OCI-LY7 (cell line): Measurements from ENCODE around the gene ZDHHC1. TPM values are rescaled to one million over a fixed set of nuclear protein-coding genes. Genes with fewer than 3 reads are reported as not detected.
A peak's percentile ranks its signal among the peaks of the same experiment; 100 is the strongest.

ENCODE experiments used
- BruUV-seq: library from RNA; stranded (reverse); fragments of 400-500 nt; replicated peaks from 2 replicates; lab custom pipeline; 2021; lab: Mats Ljungman, UMichigan
- CTCF ChIA-PET: fragments of 300-600 bp; sonication (Branson Sonifier 250); formaldehyde crosslinking; loops from one replicate; lab custom pipeline; 2022; ENCODE audit warnings: antibody characterized with exemption; ENCODE audit not compliant: unreplicated experiment; lab: Charles Lee
- POLR2A ChIA-PET: fragments of 300-600 bp; sonication (Branson Sonifier 250); formaldehyde crosslinking; loops from one replicate; lab custom pipeline; 2022; ENCODE audit warnings: antibody characterized with exemption; lab: Charles Lee
- DNase-seq: peaks from one replicate; pipeline ENCODE4 v3.0.0-alpha.2; 2015; ENCODE audit warnings: low spot score
- H2AFZ ChIP-seq: fragments of 200-600 bp; sonication (generic), shearing (Covaris generic); 2 replicates; pipeline ENCODE4 v1.6.1; 2014; ENCODE audit warnings: mild to moderate bottlenecking, antibody characterized with exemption, low read length, moderate library complexity
- H3K27ac ChIP-seq: fragments of 200-600 bp; sonication (generic); 2 replicates; pipeline ENCODE4 v1.5.1; 2014; ENCODE audit warnings: mixed run types, low read depth, mild to moderate bottlenecking, moderate library complexity, low read length, inconsistent platforms; ENCODE audit not compliant: poor library complexity, severe bottlenecking
- H3K36me3 ChIP-seq: fragments of 200-600 bp; sonication (generic); 2 replicates; pipeline ENCODE4 v1.6.1; 2014; ENCODE audit warnings: mild to moderate bottlenecking, antibody characterized with exemption, low read length, moderate library complexity, mixed read lengths; ENCODE audit not compliant: insufficient read depth
- H3K4me1 ChIP-seq: fragments of 200-600 bp; sonication (generic); 2 replicates; pipeline ENCODE4 v1.5.1; 2014; ENCODE audit warnings: mild to moderate bottlenecking, low read length; ENCODE audit not compliant: insufficient read depth, poor library complexity, severe bottlenecking
- H3K4me2 ChIP-seq: fragments of 200-600 bp; sonication (generic); 2 replicates; pipeline ENCODE4 v1.6.1; 2014; ENCODE audit warnings: mild to moderate bottlenecking, low read length
- H3K4me3 ChIP-seq: fragments of 200-600 bp; sonication (generic); 2 replicates; pipeline ENCODE4 v1.5.1; 2014; ENCODE audit warnings: mild to moderate bottlenecking, low read depth, low read length; ENCODE audit not compliant: poor library complexity, severe bottlenecking
- H3K79me2 ChIP-seq: fragments of 200-600 bp; sonication (generic); 2 replicates; pipeline ENCODE4 v1.6.1; 2016; ENCODE audit warnings: low read depth, mild to moderate bottlenecking, low read length, moderate library complexity, mixed read lengths; ENCODE audit not compliant: insufficient read depth
- H3K9me2 ChIP-seq: fragments of 200-600 bp; sonication (generic); 2 replicates; pipeline ENCODE4 v1.6.1; 2016; ENCODE audit warnings: mild to moderate bottlenecking, low read length, mixed read lengths; ENCODE audit not compliant: insufficient read depth
- H3K9me3 ChIP-seq: fragments of 200-600 bp; sonication (generic); 2 replicates; pipeline ENCODE4 v1.6.1; 2014; ENCODE audit warnings: mild to moderate bottlenecking, mixed run types, low read length, mixed read lengths
- H4K20me1 ChIP-seq: fragments of 200-600 bp; sonication (generic); 2 replicates; pipeline ENCODE4 v1.6.1; 2014; ENCODE audit warnings: mild to moderate bottlenecking, antibody characterized with exemption, low read length, moderate library complexity, mixed read lengths; ENCODE audit not compliant: insufficient read depth
- EZH2phosphoT487 ChIP-seq: fragments of 200-600 bp; sonication (generic); IDR thresholded peaks from 2 replicates; pipeline ENCODE4 v1.6.1; 2018; ENCODE audit warnings: low read depth, borderline replicate concordance, mild to moderate bottlenecking, mixed run types, antibody characterized with exemption, low read length, moderate library complexity, mixed read lengths
- intact Hi-C: fragments of 100-400 bp; cut with micrococcal nuclease; formaldehyde crosslinking; loops from one replicate; pipeline ENCODE4 v1.10.0; 2022; ENCODE audit not compliant: unreplicated experiment
- total RNA-seq, 2 experiments: library from RNA; depleted of rRNA in 1 of 2; stranded (reverse); fragments of >200 nt in 1 of 2; shearing (Covaris generic) in 1 of 2; gene quantifications; 2 replicates each; pipeline ENCODE4 v1.2.3, GENCODE V29; 2014 to 2022
- TF ChIP-seq, protein P1 (sequence below): fragments of 200-600 bp; sonication (generic); conservative IDR thresholded peaks from 2 replicates; pipeline ENCODE4 v1.5.1; 2014; ENCODE audit warnings: mild to moderate bottlenecking, antibody characterized with exemption, low read length, moderate library complexity, mixed read lengths

Gene ZDHHC1
- total RNA-seq, 2 experiments from 2014 or later, result not detected

DNA sequence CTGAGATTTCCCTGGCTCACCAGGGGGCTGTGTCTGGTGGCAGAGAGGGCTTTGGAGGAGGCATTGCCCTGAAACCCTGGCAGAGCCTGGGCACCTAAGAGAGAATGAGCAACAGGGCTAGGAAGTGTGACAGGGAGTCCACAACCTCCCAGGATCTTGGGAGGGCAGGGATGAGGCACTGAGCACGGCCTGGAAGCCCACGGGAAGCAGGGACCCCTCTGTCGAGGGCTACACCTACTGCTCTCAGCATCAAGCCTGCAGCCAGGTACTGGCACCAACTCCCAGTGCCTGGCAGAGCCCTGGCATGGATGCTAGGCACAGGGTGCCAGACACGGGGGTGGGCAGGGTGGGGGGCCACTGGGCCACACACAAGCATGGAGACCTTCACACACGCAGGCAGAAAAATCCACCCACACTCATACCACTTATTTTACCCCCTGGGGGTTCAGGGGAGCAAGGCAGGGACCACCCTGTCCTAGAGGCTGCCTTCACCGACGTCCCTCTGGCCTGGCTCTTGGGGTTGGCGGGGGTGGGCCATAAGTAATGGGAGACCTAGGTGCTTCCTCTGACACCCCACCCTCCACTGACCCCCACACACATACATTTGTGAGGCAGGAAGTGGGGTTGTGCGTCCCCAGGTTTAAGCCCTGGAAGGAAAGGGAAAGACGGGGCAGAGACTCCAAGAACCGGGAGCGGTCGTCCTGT is 13.7 kb upstream of the ZDHHC1 start:
- H3K4me3 ChIP-seq, result no peak overlapping the region
- no peaks in the 10 kb centered on the region for H3K9me2 ChIP-seq
- no peak overlapping the region for H2AFZ ChIP-seq
- H3K36me3 ChIP-seq, result no peaks in the 10 kb centered on the region
- intact Hi-C loops, result no loop called here
- no TSS peak for BruUV-seq
- no peak overlapping the region for H3K27ac ChIP-seq
- peak overlapping the region; percentile 58; the same call in 1 of the 2 replicates for H3K4me2 ChIP-seq
- no peak for TF ChIP-seq EZH2phosphoT487
- TF ChIP-seq, protein P1, sequence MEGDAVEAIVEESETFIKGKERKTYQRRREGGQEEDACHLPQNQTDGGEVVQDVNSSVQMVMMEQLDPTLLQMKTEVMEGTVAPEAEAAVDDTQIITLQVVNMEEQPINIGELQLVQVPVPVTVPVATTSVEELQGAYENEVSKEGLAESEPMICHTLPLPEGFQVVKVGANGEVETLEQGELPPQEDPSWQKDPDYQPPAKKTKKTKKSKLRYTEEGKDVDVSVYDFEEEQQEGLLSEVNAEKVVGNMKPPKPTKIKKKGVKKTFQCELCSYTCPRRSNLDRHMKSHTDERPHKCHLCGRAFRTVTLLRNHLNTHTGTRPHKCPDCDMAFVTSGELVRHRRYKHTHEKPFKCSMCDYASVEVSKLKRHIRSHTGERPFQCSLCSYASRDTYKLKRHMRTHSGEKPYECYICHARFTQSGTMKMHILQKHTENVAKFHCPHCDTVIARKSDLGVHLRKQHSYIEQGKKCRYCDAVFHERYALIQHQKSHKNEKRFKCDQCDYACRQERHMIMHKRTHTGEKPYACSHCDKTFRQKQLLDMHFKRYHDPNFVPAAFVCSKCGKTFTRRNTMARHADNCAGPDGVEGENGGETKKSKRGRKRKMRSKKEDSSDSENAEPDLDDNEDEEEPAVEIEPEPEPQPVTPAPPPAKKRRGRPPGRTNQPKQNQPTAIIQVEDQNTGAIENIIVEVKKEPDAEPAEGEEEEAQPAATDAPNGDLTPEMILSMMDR, result no peak
- ChIA-PET POLR2A (no interaction called here), CTCF (no interaction called here)
- DNase-seq, result no peak
- H4K20me1 ChIP-seq, result no peaks in the 10 kb centered on the region
- H3K4me1 ChIP-seq, result no peaks in the 10 kb centered on the region
- no peaks in the 10 kb centered on the region for H3K9me3 ChIP-seq
- H3K79me2 ChIP-seq, result no peaks in the 10 kb centered on the region

DNA sequence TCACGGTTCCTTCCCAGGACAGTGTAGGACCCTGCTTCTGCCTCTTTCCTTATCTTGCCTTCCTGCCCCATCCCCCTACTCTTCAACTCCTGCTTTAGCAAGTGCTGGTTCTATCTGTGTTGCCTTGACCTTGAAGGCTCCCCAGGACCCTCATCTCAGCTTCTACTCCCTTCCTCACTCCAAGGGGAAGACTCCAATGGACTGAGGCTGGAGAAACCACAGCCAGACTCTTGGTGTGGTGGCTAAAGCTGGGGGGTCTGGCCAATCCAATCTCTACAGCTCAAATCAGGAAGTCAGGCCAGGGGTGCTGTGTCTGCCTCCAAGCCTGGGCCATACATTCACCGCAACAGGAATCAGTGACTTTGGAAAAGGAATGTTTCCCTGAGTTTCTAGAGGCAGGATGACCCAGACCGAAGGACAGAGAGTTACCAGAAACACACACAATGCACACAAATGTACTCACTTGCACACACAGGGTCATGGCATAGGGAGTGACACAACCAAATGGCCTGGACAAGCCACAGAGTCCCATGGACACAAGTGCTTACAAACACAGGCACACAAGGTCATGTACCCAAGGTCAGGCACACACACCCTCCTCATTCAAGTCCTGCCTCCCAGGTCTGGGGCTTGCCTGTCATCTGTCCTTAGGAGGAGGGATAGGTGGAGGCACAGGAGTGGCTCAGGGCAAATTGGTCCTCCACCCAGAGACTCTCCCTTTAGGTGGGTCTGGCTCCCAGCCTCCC is 12.9 kb upstream of the ZDHHC1 start:
- Histone ChIP-seq H3K79me2 (no peaks in the 10 kb centered on the region), H2AFZ (no peak overlapping the region), H3K9me2 (no peaks in the 10 kb centered on the region), H3K4me3 (no peak overlapping the region), H3K9me3 (no peaks in the 10 kb centered on the region), H3K4me2 (no peak overlapping the region), H4K20me1 (no peaks in the 10 kb centered on the region), H3K4me1 (no peaks in the 10 kb centered on the region), H3K36me3 (no peaks in the 10 kb centered on the region), H3K27ac (no peak overlapping the region)
- TF ChIP-seq, protein P1, result no peak
- no peak for TF ChIP-seq EZH2phosphoT487
- BruUV-seq, result no TSS peak
- CTCF ChIA-PET, result no interaction called here
- intact Hi-C loops, result no loop called here
- POLR2A ChIA-PET, result no interaction called here
- no peak for DNase-seq
